ENCODE results near the gene GNAS. TPM values are rescaled to one million over a fixed set of nuclear protein-coding genes. Genes with fewer than 3 reads are reported as not detected.
"Not testable (repeated sequence)": the region's sequence is repeated elsewhere in the genome, so short reads cannot be mapped to it uniquely, and the experiment has no call there.

Gene GNAS
- total and polyA plus RNA-seq, 4 donors: 830 to 3,708 (median 2,206) TPM

GRCh38 chr20:58815448-58815847 is 37.1 kb upstream of the GNAS start:
- Histone ChIP-seq H3K36me3 (ENCODE audit: control insufficient read depth, insufficient read depth, low read length) (peaks cover 17% of the 10 kb centered on the region), H3K4me1 (ENCODE audit: control insufficient read depth, insufficient read depth, low read length) (peaks cover 3% of the 10 kb centered on the region), H3K27ac (ENCODE audit: low read depth, low read length) (no peak overlapping the region), H3K27me3 (ENCODE audit: control insufficient read depth, insufficient read depth, low read length) (no peaks in the 10 kb centered on the region), H3K9me3 (ENCODE audit: control insufficient read depth, insufficient read depth, low read length) (no peaks in the 10 kb centered on the region), H3K4me3 (ENCODE audit: low read depth, low read length) (no peak overlapping the region)
- DNase-seq (ENCODE audit: low read depth in 4 of 6, low spot score in 6 of 6): no peak
- 90% methylated on average over 8 of the region's 11 CpGs for WGBS (ENCODE audit: insufficient coverage)

- 93% methylated on average over 10 of the region's 10 CpGs for WGBS (ENCODE audit: insufficient coverage)
Measured at GRCh38 chr20:58816051-58816450, 36.5 kb upstream of the GNAS start.

DNA sequence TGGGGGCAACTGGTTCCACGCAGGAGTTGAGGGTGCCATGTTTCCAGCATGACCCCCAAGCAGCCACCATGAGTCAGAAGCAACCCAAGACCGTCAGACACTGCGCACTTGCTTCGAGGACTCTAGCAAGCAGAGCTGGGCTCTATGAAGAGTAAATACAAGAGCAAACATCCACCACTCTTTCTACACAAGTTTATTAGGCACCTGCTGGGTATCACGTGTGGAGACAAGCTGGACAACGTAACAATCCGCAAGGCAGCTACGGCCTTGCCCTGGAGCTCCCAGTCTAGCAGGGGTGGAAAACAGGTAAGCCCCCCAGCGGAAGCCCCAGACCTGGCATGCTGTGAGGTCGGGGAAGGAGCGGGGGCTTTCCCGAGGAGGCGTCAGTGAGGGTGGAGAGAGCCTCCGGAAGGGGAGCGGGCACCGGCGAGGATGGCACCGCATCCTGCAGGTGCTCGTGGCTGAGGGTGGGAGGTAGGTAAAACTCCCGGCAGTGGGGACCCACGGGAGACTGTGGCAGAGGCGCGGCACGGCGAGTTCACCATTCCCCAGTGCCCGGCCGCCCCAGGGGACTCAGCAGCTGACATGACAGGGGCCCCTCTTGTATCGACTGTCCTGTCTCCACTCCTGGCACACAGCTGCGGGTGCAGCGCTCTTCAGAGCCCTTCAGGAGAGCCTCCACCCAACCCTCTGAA is 35.4 kb upstream of the GNAS start:
- H3K9me3 ChIP-seq (ENCODE audit: control insufficient read depth, insufficient read depth, low read length): no peaks in the 10 kb centered on the region
- WGBS (ENCODE audit: insufficient coverage): 95% methylated on average over 30 of the region's 30 CpGs
- H3K4me3 ChIP-seq (ENCODE audit: low read depth, low read length): no peak overlapping the region
- no peaks in the 10 kb centered on the region for H3K27me3 ChIP-seq (ENCODE audit: control insufficient read depth, insufficient read depth, low read length)
- H3K36me3 ChIP-seq (ENCODE audit: control insufficient read depth, insufficient read depth, low read length): peaks cover 19% of the 10 kb centered on the region
- H3K27ac ChIP-seq (ENCODE audit: low read depth, low read length): no peak overlapping the region
- H3K4me1 ChIP-seq (ENCODE audit: control insufficient read depth, insufficient read depth, low read length): peaks cover 3% of the 10 kb centered on the region
- DNase-seq (ENCODE audit: low read depth in 4 of 6, low spot score in 6 of 6): no peak

More at GRCh38 chr20:58816051-58816450, 36.5 kb upstream of the GNAS start:
- H3K9me3 ChIP-seq (ENCODE audit: control insufficient read depth, insufficient read depth, low read length): no peaks in the 10 kb centered on the region
- no peak for DNase-seq (ENCODE audit: low read depth in 4 of 6, low spot score in 6 of 6)
- H3K4me3 ChIP-seq (ENCODE audit: low read depth, low read length): no peak overlapping the region
- H3K4me1 ChIP-seq (ENCODE audit: control insufficient read depth, insufficient read depth, low read length): peaks cover 3% of the 10 kb centered on the region
- H3K27ac ChIP-seq (ENCODE audit: low read depth, low read length): no peak overlapping the region
- no peaks in the 10 kb centered on the region for H3K27me3 ChIP-seq (ENCODE audit: control insufficient read depth, insufficient read depth, low read length)
- peaks cover 19% of the 10 kb centered on the region for H3K36me3 ChIP-seq (ENCODE audit: control insufficient read depth, insufficient read depth, low read length)

- DNase-seq (ENCODE audit: low read depth in 4 of 6, low spot score in 6 of 6): no peak
- Histone ChIP-seq H3K9me3 (ENCODE audit: control insufficient read depth, insufficient read depth, low read length) (no peaks in the 10 kb centered on the region), H3K4me1 (ENCODE audit: control insufficient read depth, insufficient read depth, low read length) (peaks cover 3% of the 10 kb centered on the region), H3K27ac (ENCODE audit: low read depth, low read length) (no peak overlapping the region), H3K27me3 (ENCODE audit: control insufficient read depth, insufficient read depth, low read length) (no peaks in the 10 kb centered on the region), H3K36me3 (ENCODE audit: control insufficient read depth, insufficient read depth, low read length) (peaks cover 23% of the 10 kb centered on the region), H3K4me3 (ENCODE audit: low read depth, low read length) (no peak overlapping the region)
- WGBS (ENCODE audit: insufficient coverage): 70% methylated on average over 10 of the region's 10 CpGs
Measured at GRCh38 chr20:58817748-58818147, 34.8 kb upstream of the GNAS start.

- no peak overlapping the region for H3K27ac ChIP-seq (ENCODE audit: low read depth, low read length)
- 86% methylated on average over 4 of the region's 8 CpGs for WGBS (ENCODE audit: insufficient coverage)
- DNase-seq (ENCODE audit: low read depth in 4 of 6, low spot score in 6 of 6): no peak
- peaks cover 29% of the 10 kb centered on the region for H3K36me3 ChIP-seq (ENCODE audit: control insufficient read depth, insufficient read depth, low read length)
- H3K4me3 ChIP-seq (ENCODE audit: low read depth, low read length): no peak overlapping the region
- H3K4me1 ChIP-seq (ENCODE audit: control insufficient read depth, insufficient read depth, low read length): peaks cover 3% of the 10 kb centered on the region
- no peaks in the 10 kb centered on the region for H3K27me3 ChIP-seq (ENCODE audit: control insufficient read depth, insufficient read depth, low read length)
- no peaks in the 10 kb centered on the region for H3K9me3 ChIP-seq (ENCODE audit: control insufficient read depth, insufficient read depth, low read length)
Measured at GRCh38 chr20:58818586-58819285, 33.8 kb upstream of the GNAS start.

GRCh38 chr20:58819921-58820320 is 32.6 kb upstream of the GNAS start:
- Histone ChIP-seq H3K27me3 (ENCODE audit: control insufficient read depth, insufficient read depth, low read length) (no peaks in the 10 kb centered on the region), H3K4me3 (ENCODE audit: low read depth, low read length) (no peak overlapping the region), H3K9me3 (ENCODE audit: control insufficient read depth, insufficient read depth, low read length) (no peaks in the 10 kb centered on the region), H3K36me3 (ENCODE audit: control insufficient read depth, insufficient read depth, low read length) (peaks cover 29% of the 10 kb centered on the region), H3K4me1 (ENCODE audit: control insufficient read depth, insufficient read depth, low read length) (peaks cover 3% of the 10 kb centered on the region), H3K27ac (ENCODE audit: low read depth, low read length) (no peak overlapping the region)
- DNase-seq (ENCODE audit: low read depth in 4 of 6, low spot score in 6 of 6): no peak
- 93% methylated on average over 10 of the region's 13 CpGs for WGBS (ENCODE audit: insufficient coverage)

GRCh38 chr20:58820515-58820914 is 32.0 kb upstream of the GNAS start:
- not testable (repeated sequence) for DNase-seq (ENCODE audit: low read depth in 4 of 6, low spot score in 6 of 6); H3K4me1 ChIP-seq (ENCODE audit: control insufficient read depth, insufficient read depth, low read length); H3K27ac ChIP-seq (ENCODE audit: low read depth, low read length); H3K4me3 ChIP-seq (ENCODE audit: low read depth, low read length); H3K9me3 ChIP-seq (ENCODE audit: control insufficient read depth, insufficient read depth, low read length); H3K27me3 ChIP-seq (ENCODE audit: control insufficient read depth, insufficient read depth, low read length)
- WGBS (ENCODE audit: insufficient coverage): 100% methylated on average over 2 of the region's 6 CpGs
- peaks cover 28% of the 10 kb centered on the region for H3K36me3 ChIP-seq (ENCODE audit: control insufficient read depth, insufficient read depth, low read length)

DNA sequence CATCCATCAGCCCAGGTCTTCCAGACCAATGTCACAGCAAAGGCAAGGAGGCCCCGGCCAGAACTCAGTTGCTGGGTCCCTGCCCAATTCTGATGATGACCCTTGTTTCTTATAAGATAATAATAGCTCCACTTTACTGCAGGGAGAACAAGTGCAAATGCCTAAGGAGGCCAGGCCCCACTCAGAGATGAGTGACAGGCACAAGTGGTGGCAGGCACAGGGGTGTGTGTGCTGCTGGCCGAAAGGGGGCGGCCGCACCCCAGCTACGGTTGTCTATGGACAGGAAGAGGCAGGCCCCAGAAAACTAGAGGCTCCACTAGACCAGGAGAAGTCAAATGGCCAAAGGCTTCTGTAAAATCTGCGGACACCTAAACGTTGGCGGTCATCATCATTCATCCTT is 30.4 kb upstream of the GNAS start:
- Histone ChIP-seq H3K4me1 (ENCODE audit: control insufficient read depth, insufficient read depth, low read length) (peaks cover 3% of the 10 kb centered on the region), H3K9me3 (ENCODE audit: control insufficient read depth, insufficient read depth, low read length) (no peaks in the 10 kb centered on the region), H3K27me3 (ENCODE audit: control insufficient read depth, insufficient read depth, low read length) (no peaks in the 10 kb centered on the region), H3K27ac (ENCODE audit: low read depth, low read length) (no peak overlapping the region), H3K36me3 (ENCODE audit: control insufficient read depth, insufficient read depth, low read length) (peaks cover 20% of the 10 kb centered on the region), H3K4me3 (ENCODE audit: low read depth, low read length) (no peak overlapping the region)
- WGBS (ENCODE audit: insufficient coverage): 97% methylated on average over 5 of the region's 8 CpGs
- no peak for DNase-seq (ENCODE audit: low read depth in 4 of 6, low spot score in 6 of 6)

- 95% methylated on average over 25 of the region's 26 CpGs for WGBS (ENCODE audit: insufficient coverage)
- no peak overlapping the region for H3K27ac ChIP-seq (ENCODE audit: low read depth, low read length)
- H3K27me3 ChIP-seq (ENCODE audit: control insufficient read depth, insufficient read depth, low read length): no peaks in the 10 kb centered on the region
- H3K4me3 ChIP-seq (ENCODE audit: low read depth, low read length): no peak overlapping the region
- peaks cover 12% of the 10 kb centered on the region for H3K36me3 ChIP-seq (ENCODE audit: control insufficient read depth, insufficient read depth, low read length)
- no peak for DNase-seq (ENCODE audit: low read depth in 4 of 6, low spot score in 6 of 6)
- no peaks in the 10 kb centered on the region for H3K9me3 ChIP-seq (ENCODE audit: control insufficient read depth, insufficient read depth, low read length)
- H3K4me1 ChIP-seq (ENCODE audit: control insufficient read depth, insufficient read depth, low read length): peaks cover 2% of the 10 kb centered on the region
Measured at GRCh38 chr20:58822748-58823730, 29.5 kb upstream of the GNAS start.
